ENCODE data around the gene ITGAV.

Gene ITGAV

GRCh38 chr2:186702501-186702900 is 112.6 kb downstream of the ITGAV start:
- Histone ChIP-seq H3K4me1 (ENCODE audit: control insufficient read depth, insufficient read depth, low read length) (no peaks in the 10 kb centered on the region), H3K9me3 (ENCODE audit: control insufficient read depth, insufficient read depth, low read depth, low read length) (no peaks in the 10 kb centered on the region), H3K4me3 (ENCODE audit: low read depth, low read length) (no peak overlapping the region), H3K27ac (ENCODE audit: extremely low read depth, low read depth, low read length) (no peak overlapping the region), H3K36me3 (ENCODE audit: control insufficient read depth in 2 of 2, insufficient read depth in 1 of 2, low read length in 2 of 2) (no peaks in the 10 kb centered on the region)
- ChIA-PET CTCF (no interaction called here), POLR2A (no interaction called here)
- no peak for TF ChIP-seq KLF8 (tag by site-specific recombination; IDR thresholded peaks at IDR 0.05)
- TF ChIP-seq ZNF2 (tag by site-specific recombination; IDR thresholded peaks at IDR 0.05) = no peak
- TF ChIP-seq PRDM1 (tag by site-specific recombination; IDR thresholded peaks at IDR 0.05) = no peak
- TF ChIP-seq KLF17 (tag by site-specific recombination; IDR thresholded peaks at IDR 0.05) = no peak
- no peak for TF ChIP-seq ZNF292 (tag by site-specific recombination; IDR thresholded peaks at IDR 0.05; ENCODE audit: borderline replicate concordance, low read depth)
- no peak for TF ChIP-seq ZNF248 (tag by site-specific recombination; IDR thresholded peaks at IDR 0.05)
- TF ChIP-seq KLF9 (tag by site-specific recombination; IDR thresholded peaks at IDR 0.05; ENCODE audit: low read depth) = no peak
- no peak for TF ChIP-seq ZNF433 (tag by site-specific recombination; IDR thresholded peaks at IDR 0.05; ENCODE audit: low read depth)

GRCh38 chr2:186704897-186705296 is 115.0 kb downstream of the ITGAV start:
- Histone ChIP-seq H3K9me3 (ENCODE audit: control insufficient read depth, insufficient read depth, low read depth, low read length) (no peaks in the 10 kb centered on the region), H3K27ac (ENCODE audit: extremely low read depth, low read depth, low read length) (no peak overlapping the region), H3K36me3 (ENCODE audit: control insufficient read depth in 2 of 2, insufficient read depth in 1 of 2, low read length in 2 of 2) (no peaks in the 10 kb centered on the region), H3K4me3 (ENCODE audit: low read depth, low read length) (no peak overlapping the region), H3K4me1 (ENCODE audit: control insufficient read depth, insufficient read depth, low read length) (no peaks in the 10 kb centered on the region)
- ChIA-PET CTCF (interaction anchor here (0.7 kb wide), 1 partner anchor 72 kb away, joined by 4 read pairs; no protein-coding TSS in a partner anchor), POLR2A (no interaction called here)
- TF ChIP-seq ZBTB48 (tag by site-specific recombination; IDR thresholded peaks at IDR 0.05) (no peak), SP3 (tag by site-specific recombination; IDR thresholded peaks at IDR 0.05) (no peak), ZNF19 (tag by site-specific recombination; IDR thresholded peaks at IDR 0.05; ENCODE audit: low read depth) (no peak), ZBTB10 (tag by site-specific recombination; IDR thresholded peaks at IDR 0.05) (no peak), ZNF302 (tag by site-specific recombination; IDR thresholded peaks at IDR 0.05; ENCODE audit: low read depth) (no peak), ZNF514 (tag by site-specific recombination; IDR thresholded peaks at IDR 0.05) (no peak), ZNF121 (tag by site-specific recombination; IDR thresholded peaks at IDR 0.05) (no peak), ZBTB26 (tag by site-specific recombination; optimal IDR thresholded peaks at IDR 0.05) (no peak), AEBP2 (tag by site-specific recombination; IDR thresholded peaks at IDR 0.05; ENCODE audit: borderline replicate concordance) (no peak), ZNF354C (tag by site-specific recombination; IDR thresholded peaks at IDR 0.05; ENCODE audit: borderline replicate concordance, low read depth) (no peak), ZNF585B (tag by site-specific recombination; IDR thresholded peaks at IDR 0.05) (no peak), ZNF600 (tag by site-specific recombination; IDR thresholded peaks at IDR 0.05) (no peak), ZNF843 (tag by site-specific recombination; IDR thresholded peaks at IDR 0.05) (no peak), ZNF473 (tag by site-specific recombination; IDR thresholded peaks at IDR 0.05) (no peak), FEZF1 (tag by site-specific recombination; IDR thresholded peaks at IDR 0.05) (no peak), KLF17 (tag by site-specific recombination; IDR thresholded peaks at IDR 0.05) (no peak), IKZF3 (tag by site-specific recombination; IDR thresholded peaks at IDR 0.05) (no peak), ZSCAN4 (tag by site-specific recombination; IDR thresholded peaks at IDR 0.05) (no peak), TCF7L2 (IDR thresholded peaks at IDR 0.05; ENCODE audit: borderline replicate concordance, low read depth, low read length) (no peak)

All from HEK293 (cell line).